RWPE1 (cell line): ENCODE results near the gene BRAF.

ENCODE experiments used
- CTCF ChIA-PET: fragments of 350-600 bp; sonication (Branson Sonifier 250); formaldehyde crosslinking; extraction: SDS; loops from one replicate; lab custom pipeline; 2021; lab: Yijun Ruan, JAX
- POLR2A ChIA-PET: fragments of 400-600 bp; formaldehyde crosslinking; extraction: SDS; loops from one replicate; lab custom pipeline; 2020; ENCODE audit warnings: antibody characterized with exemption; ENCODE audit not compliant: low non-redundant PET; lab: Yijun Ruan, JAX
- DNase-seq: peaks from one replicate; pipeline ENCODE4 v3.0.0; 2012; ENCODE audit warnings: low spot score
- H3K27ac ChIP-seq: fragments of 450-650 bp; 2 replicates; pipeline ENCODE4 v1.5.1; 2017
- CTCF ChIP-seq: fragments of 450-650 bp; conservative IDR thresholded peaks from 2 replicates; pipeline ENCODE4 v1.5.1; 2017; ENCODE audit warnings: low read depth, mild to moderate bottlenecking

The BRAF gene

GRCh38 chr7:140726281-140726680, 198.4 kb downstream of the BRAF start:
- no peak for DNase-seq
- ChIA-PET CTCF (interaction anchor here (0.6 to 0.8 kb wide), 2 partner anchors 19 to 268 kb away, joined by 4 to 5 read pairs; no protein-coding TSS in a partner anchor), POLR2A (no interaction called here)
- peak; percentile 36 for TF ChIP-seq CTCF
- no peak overlapping the region for H3K27ac ChIP-seq

- CTCF ChIA-PET, result no interaction called here
- TF ChIP-seq CTCF, result no peak
- POLR2A ChIA-PET, result no interaction called here
Observed at GRCh38 chr7:140724706-140725105, 200.0 kb downstream of the BRAF start.

GRCh38 chr7:140723574-140723973, 201.2 kb downstream of the BRAF start:
- no peak for TF ChIP-seq CTCF
- H3K27ac ChIP-seq, result no peak overlapping the region
- ChIA-PET POLR2A (no interaction called here), CTCF (interaction anchor here (0.6 to 0.7 kb wide), 2 partner anchors 575 to 1064 kb away, joined by 3 to 4 read pairs; no protein-coding TSS in a partner anchor)
- DNase-seq, result no peak

More at GRCh38 chr7:140724706-140725105, 200.0 kb downstream of the BRAF start:
- DNase-seq, result no peak
- H3K27ac ChIP-seq, result no peak overlapping the region

- POLR2A ChIA-PET, result no interaction called here
- no peak for DNase-seq
- TF ChIP-seq CTCF, result no peak
- CTCF ChIA-PET, result interaction anchor here (0.6 to 0.7 kb wide), 2 partner anchors 10 to 576 kb away, joined by 3 read pairs; no protein-coding TSS in a partner anchor
- H3K27ac ChIP-seq, result no peak overlapping the region
Observed at GRCh38 chr7:140723006-140723405, 201.7 kb downstream of the BRAF start.

- POLR2A ChIA-PET, result no interaction called here
- no peak overlapping the region for H3K27ac ChIP-seq
- CTCF ChIA-PET, result no interaction called here
- no peak for TF ChIP-seq CTCF
- DNase-seq, result no peak
Observed at GRCh38 chr7:140722254-140722653, 202.5 kb downstream of the BRAF start.

GRCh38 chr7:140719721-140720120, 205.0 kb downstream of the BRAF start:
- ChIA-PET CTCF (interaction anchor here (0.6 kb wide), 1 partner anchor 403 kb away, joined by 3 read pairs; no protein-coding TSS in a partner anchor), POLR2A (no interaction called here)
- no peak overlapping the region for H3K27ac ChIP-seq
- TF ChIP-seq CTCF, result no peak
- DNase-seq, result no peak
